Melanocyte of skin (primary cell): ENCODE measurements around the gene TNFRSF1B. TPM values are rescaled to one million over a fixed set of nuclear protein-coding genes. Genes with fewer than 3 reads are reported as not detected.

Source experiments
- small RNA-seq, 2 donors: library from RNA; depleted of rRNA; stranded (forward); fragments of <200 nt; gene quantifications; one replicate each; pipeline ENCODE3, GENCODE V24; 2012
- total RNA-seq, 2 donors: library from RNA; depleted of rRNA; stranded (reverse); fragments of >200 nt; gene quantifications; 2 replicates each; pipeline ENCODE4 v1.2.3, GENCODE V29; 2012

TNFRSF1B gene
- 1 to 10 TPM; 4.7 to 7.6 TPM for total RNA-seq

DNA sequence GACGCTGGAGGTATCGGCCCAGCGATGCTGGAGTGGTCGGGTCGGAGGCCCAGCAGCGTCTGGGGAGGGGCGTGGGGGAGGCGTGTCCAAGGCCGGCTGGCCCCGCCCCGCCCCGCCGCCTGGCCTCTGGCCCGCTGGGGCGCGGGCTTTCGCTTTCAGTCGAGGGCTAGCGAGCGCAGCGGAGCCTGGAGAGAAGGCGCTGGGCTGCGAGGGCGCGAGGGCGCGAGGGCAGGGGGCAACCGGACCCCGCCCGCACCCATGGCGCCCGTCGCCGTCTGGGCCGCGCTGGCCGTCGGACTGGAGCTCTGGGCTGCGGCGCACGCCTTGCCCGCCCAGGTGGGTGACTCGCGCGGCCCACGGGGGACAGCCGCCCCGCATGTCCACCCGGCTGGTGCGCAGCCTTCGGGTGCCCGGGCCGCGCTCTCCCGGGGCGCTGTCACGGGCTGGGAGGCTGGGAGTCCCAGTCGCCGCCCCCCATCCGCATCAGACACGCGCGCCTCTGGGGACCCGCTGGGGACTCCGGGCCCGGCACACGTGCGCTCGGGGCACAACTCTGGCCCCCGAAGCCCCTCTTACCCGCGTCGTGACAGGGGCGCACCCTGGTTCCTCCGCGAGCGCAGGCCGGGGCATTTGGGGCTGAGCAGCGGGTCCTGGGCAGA is at the start of gene TNFRSF1B:
TNFRSF1B (plus strand) TSS at position 158 of the 659 bp plus-strand sequence; CDS start at position 259, 101 bp downstream.

GRCh38 chr1:12229835-12230548 is 63.2 kb downstream of the TNFRSF1B start, which contains the start of gene VPS13D:
Gene VPS13D, plus strand, starts transcription at chr1:12230030. Its CDS starts 4,237 bp downstream, at chr1:12234267.

Small RNA genes lying within 50 kb of the gene (small RNA-seq; reads per million reads assigned to genes)
- 0 reads per million in 2 donors for gene MIR4632
- 0.13 to 0.81 reads per million in 2 donors for gene RF00156

Other genes with a start within 250 kb of the TNFRSF1B start
- 10 to 100 TPM; 70.9 to 86.3 TPM for gene KIAA2013, start 240.6 kb upstream of the TNFRSF1B start, total RNA-seq
- 100 to 1,000 TPM; 188 to 247 TPM for gene PLOD1, start 232.3 kb upstream of the TNFRSF1B start, total RNA-seq
- gene MFN2, start 186.5 kb upstream of the TNFRSF1B start, total RNA-seq: 10 to 100 TPM; 56.4 to 63.9 TPM
- 10 to 100 TPM; 38.2 to 55.6 TPM for gene MIIP, start 147.5 kb upstream of the TNFRSF1B start, total RNA-seq
- not detected for gene TNFRSF8, start 103.7 kb upstream of the TNFRSF1B start, total RNA-seq
- gene VPS13D, start 63.0 kb downstream of the TNFRSF1B start, total RNA-seq: 10 to 100 TPM; 27.3 to 27.5 TPM